HepG2 (cell line): ENCODE data around the gene PPFIA2. TPM values are rescaled to one million over a fixed set of nuclear protein-coding genes. Genes with fewer than 3 reads are reported as not detected.

Source experiments
- ATAC-seq: fragments of 200-7000 bp; cut with Tn5 transposase; 3 replicates; pipeline ENCODE4 v1.9.1; 2020; ENCODE audit warnings: mild to moderate bottlenecking, moderate library complexity
- BruUV-seq: library from RNA; stranded (reverse); fragments of 400-500 nt; replicated peaks from 2 replicates; lab custom pipeline; 2021; lab: Mats Ljungman, UMichigan
- CTCF ChIA-PET: fragments of 300-600 bp; formaldehyde crosslinking; extraction: SDS; loops from one replicate; lab custom pipeline; 2021; ENCODE audit warnings: low total read pairs, inconsistent platforms, low intra/inter-chr PET ratio; lab: Yijun Ruan, JAX
- POLR2A ChIA-PET: fragments of 350-600 bp; sonication (Branson Sonifier 250); formaldehyde crosslinking; loops from one replicate; lab custom pipeline; 2020; ENCODE audit warnings: antibody characterized with exemption, inconsistent platforms; lab: Yijun Ruan, JAX
- DNase-seq: peaks from one replicate; pipeline ENCODE4 v3.0.0-alpha.2; 2015; ENCODE audit warnings: low spot score
- FAIRE-seq: peaks from 3 replicates; lab custom pipeline; 2011; peaks lifted over from hg19 to GRCh38; lab: Jason Lieb, UNC
- H2AFZ ChIP-seq: one replicate; pipeline ENCODE4 v1.6.1; 2011; ENCODE audit warnings: low read length, inconsistent platforms
- H3K27ac ChIP-seq: fragments of 300-600 bp; 3 replicates; pipeline ENCODE4 v1.8.0; 2011; ENCODE audit warnings: mixed run types, mild to moderate bottlenecking, mixed read lengths, low read length, inconsistent platforms; ENCODE audit not compliant: insufficient read depth; ENCODE audit errors: extremely low read length
- H3K27me3 ChIP-seq, 2 experiments: fragments of 200-600 bp in 1 of 2; 2 replicates in 1 of 2; 3 replicates in 1 of 2; pipeline versions ENCODE4 v1.6.0 to v1.8.0; 2011; ENCODE audit warnings: low read length in 2 of 2, mild to moderate bottlenecking in 2 of 2, moderate library complexity in 2 of 2, inconsistent platforms in 1 of 2; ENCODE audit not compliant: insufficient read depth in 2 of 2, control insufficient read depth in 1 of 2
- H3K36me3 ChIP-seq, 2 experiments: fragments of 200-600 bp in 1 of 2; replicated peaks in 1 of 2; 2 replicates in 1 of 2; 3 replicates in 1 of 2; pipeline versions ENCODE4 v1.5.1 to v1.8.0; 2011; ENCODE audit warnings: low read length in 2 of 2, inconsistent platforms in 1 of 2; ENCODE audit not compliant: insufficient read depth in 2 of 2, control insufficient read depth in 1 of 2
- H3K4me1 ChIP-seq: 2 replicates; pipeline ENCODE4 v1.5.1; 2012; ENCODE audit warnings: low read length, inconsistent platforms; ENCODE audit not compliant: insufficient read depth
- H3K4me2 ChIP-seq: 2 replicates; pipeline ENCODE4 v1.6.0; 2011; ENCODE audit warnings: low read depth, low read length, inconsistent platforms
- H3K4me3 ChIP-seq, 3 experiments: fragments of 200-600 bp in 1 of 3; sonication (generic), shearing (Covaris generic) in 1 of 3; replicated peaks in 1 of 3; 2 replicates each; pipeline ENCODE4 v1.5.1; 2011 to 2016; ENCODE audit warnings: low read length in 3 of 3, inconsistent platforms in 2 of 3, low read depth in 2 of 3, mild to moderate bottlenecking in 2 of 3, control low read depth in 1 of 3, mixed read lengths in 1 of 3; ENCODE audit not compliant: insufficient read depth in 1 of 3
- H3K79me2 ChIP-seq: one replicate; pipeline ENCODE4 v1.6.1; 2011; ENCODE audit warnings: low read length, inconsistent platforms; ENCODE audit not compliant: insufficient read depth
- H3K9ac ChIP-seq: 2 replicates; pipeline ENCODE4 v1.6.0; 2011; ENCODE audit warnings: mild to moderate bottlenecking, low read depth, low read length, inconsistent platforms; ENCODE audit not compliant: insufficient read depth
- H3K9me3 ChIP-seq: 2 replicates; pipeline ENCODE4 v1.5.1; 2012; ENCODE audit warnings: mild to moderate bottlenecking, low read length
- H4K20me1 ChIP-seq: 2 replicates; pipeline ENCODE4 v1.6.0; 2011; ENCODE audit warnings: inconsistent platforms, mild to moderate bottlenecking, low read length, moderate library complexity; ENCODE audit not compliant: insufficient read depth
- FLYWCH1 ChIP-seq: sonication (generic); formaldehyde crosslinking; IDR thresholded peaks from 2 replicates; pipeline ENCODE4 v1.8.1; 2023; ENCODE audit warnings: mild to moderate bottlenecking, missing genetic modification reagents
- FOXA3 ChIP-seq: IDR thresholded peaks from 2 replicates; pipeline ENCODE4 v1.6.1; 2016; ENCODE audit warnings: missing genetic modification reagents, missing compliant biosample characterization
- JARID2 ChIP-seq: sonication (generic); formaldehyde crosslinking; IDR thresholded peaks from 2 replicates; pipeline ENCODE4 v1.8.1; 2023; ENCODE audit warnings: missing genetic modification reagents, inconsistent platforms; ENCODE audit not compliant: insufficient replicate concordance
- NFYB ChIP-seq: sonication (generic); formaldehyde crosslinking; IDR thresholded peaks from 2 replicates; pipeline ENCODE4 v1.4.0; 2020; ENCODE audit warnings: missing genetic modification reagents
- SMC3 ChIP-seq: IDR thresholded peaks from 2 replicates; pipeline ENCODE4 v1.6.1; 2011; ENCODE audit warnings: low read length, improper control_type of control experiment
- ZFP41 ChIP-seq: sonication (generic); formaldehyde crosslinking; IDR thresholded peaks from 2 replicates; pipeline ENCODE4 v1.4.0; 2020; ENCODE audit warnings: mild to moderate bottlenecking, missing genetic modification reagents, borderline replicate concordance
- ZHX1 ChIP-seq: sonication (generic); formaldehyde crosslinking; IDR thresholded peaks from 2 replicates; pipeline ENCODE4 v1.8.1; 2022; ENCODE audit warnings: low read depth, mild to moderate bottlenecking, missing genetic modification reagents
- ZNF646 ChIP-seq: sonication (generic); formaldehyde crosslinking; IDR thresholded peaks from 2 replicates; pipeline ENCODE4 v1.9.0; 2021; ENCODE audit warnings: mild to moderate bottlenecking, missing genetic modification reagents
- ZNF766 ChIP-seq: sonication (generic); formaldehyde crosslinking; IDR thresholded peaks from 2 replicates; pipeline ENCODE4 v1.5.0; 2020; ENCODE audit warnings: missing genetic modification reagents, borderline replicate concordance
- WGBS: methylation state at CpG from one replicate; pipeline ENCODE4 v1.1.6; 2017; ENCODE audit warnings: low lambda C conversion rate; 5-methylcytosine and 5-hydroxymethylcytosine counted together
- in situ Hi-C: cut with HindIII; loops from 2 replicates; pipeline ENCODE4 v1.10.0; 2017; ENCODE audit warnings: low pct_unique_long_range_greater_than_20kb; ENCODE audit not compliant: extremely low pct_ligation_motif_present
- intact Hi-C: fragments of 100-400 bp; cut with micrococcal nuclease; formaldehyde crosslinking; loops from one replicate; pipeline ENCODE4 v1.10.0; 2022; ENCODE audit not compliant: unreplicated experiment
- polyA plus RNA-seq, 8 experiments: library from polyadenylated mRNA; depleted of rRNA in 3 of 8; stranded (reverse) in 7 of 8; unstranded in 1 of 8; fragments of >200 nt; fragmentation: Illumina TruSeq in 4 of 8; extraction: Trizol in 4 of 8; gene quantifications; 2 replicates each; pipeline versions ENCODE4 v1.2.1 to v1.2.3, GENCODE V29; 2011 to 2016; ENCODE audit warnings: low read depth in 4 of 8, missing spikeins in 1 of 8, mixed read lengths in 1 of 8; ENCODE audit not compliant: insufficient read depth in 1 of 8
- total RNA-seq, 5 experiments: library from RNA; depleted of rRNA; stranded (reverse); fragments of >200 nt; fragmentation: Illumina TruSeq; extraction: Trizol; gene quantifications; 2 replicates each; pipeline ENCODE4 v1.2.3, GENCODE V29; 2016; ENCODE audit warnings: low read depth in 1 of 5

PPFIA2 gene
- total and polyA plus RNA-seq, 2 of the 13 experiments (the other 11 are each of a cell fraction or from before 2014, with no cell fraction given) = 0.05 TPM; not detected in 1

- no peaks in the 10 kb centered on the region for H3K27me3 ChIP-seq
- 98% methylated on average over 3 of the region's 3 CpGs for WGBS
- intact Hi-C loops (no loop called here), in situ Hi-C loops (no loop called here)
- CTCF ChIA-PET = no interaction called here
- TF ChIP-seq JARID2 (CRISPR knock-in tag) (no peak), FLYWCH1 (CRISPR knock-in tag) (no peak), ZHX1 (CRISPR knock-in tag) (no peak), FOXA3 (CRISPR knock-in tag) (no peak), ZNF766 (no peak)
- no peaks in the 10 kb centered on the region for H3K4me1 ChIP-seq
- H3K27ac ChIP-seq = no peak overlapping the region
- H3K79me2 ChIP-seq = no peaks in the 10 kb centered on the region
- peaks cover 10 to 33% of the 10 kb centered on the region in 2 experiments; a peak in 4 of 5 replicates for H3K36me3 ChIP-seq
- FAIRE-seq (no peak), ATAC-seq (no peak), DNase-seq (no peak)
- BruUV-seq = no TSS peak
- no peak overlapping the region for H2AFZ ChIP-seq
- H4K20me1 ChIP-seq = no peaks in the 10 kb centered on the region
- H3K4me2 ChIP-seq = no peak overlapping the region
- H3K9ac ChIP-seq = no peak overlapping the region
- POLR2A ChIA-PET = no interaction called here
- no peaks in the 10 kb centered on the region for H3K9me3 ChIP-seq
- no peak overlapping the region for H3K4me3 ChIP-seq
Observed at GRCh38 chr12:81252228-81252627, 506.9 kb downstream of the PPFIA2 start.

GRCh38 chr12:81249976-81250375, 509.2 kb downstream of the PPFIA2 start:
- H3K27me3 ChIP-seq = no peaks in the 10 kb centered on the region
- intact Hi-C loops (no loop called here), in situ Hi-C loops (no loop called here)
- H3K4me3 ChIP-seq = no peak overlapping the region
- no TSS peak for BruUV-seq
- H3K4me2 ChIP-seq = no peak overlapping the region
- no peak overlapping the region for H3K27ac ChIP-seq
- no peak overlapping the region for H2AFZ ChIP-seq
- WGBS = 99% methylated on average over 2 of the region's 2 CpGs
- no peak for ATAC-seq
- no peak for DNase-seq
- FAIRE-seq = no peak
- ChIA-PET POLR2A (no interaction called here), CTCF (no interaction called here)
- H3K9me3 ChIP-seq = no peaks in the 10 kb centered on the region
- H3K4me1 ChIP-seq = no peaks in the 10 kb centered on the region
- H3K36me3 ChIP-seq = peaks cover 8 to 28% of the 10 kb centered on the region in 2 experiments; a peak in 3 of 5 replicates
- no peaks in the 10 kb centered on the region for H3K79me2 ChIP-seq
- no peak overlapping the region for H3K9ac ChIP-seq
- H4K20me1 ChIP-seq = no peaks in the 10 kb centered on the region
- TF ChIP-seq NFYB (CRISPR knock-in tag) (no peak), ZNF646 (no peak), SMC3 (no peak), ZFP41 (CRISPR knock-in tag) (no peak)
